A549 (cell line): ENCODE data around the gene TRIM9.

ENCODE experiments used
- CEBPB ChIP-seq, 2 experiments: fragments of >200 bp in 1 of 2; sonication (Bioruptor Twin) in 1 of 2; formaldehyde crosslinking in 1 of 2; IDR thresholded peaks; 2 replicates each; pipeline ENCODE4 v1.6.1; 2012 to 2016
- CTCF ChIP-seq: fragments of >200 bp; sonication (Bioruptor Twin); formaldehyde crosslinking; IDR thresholded peaks from 3 replicates; pipeline ENCODE4 v1.5.1; 2016
- EP300 ChIP-seq, 2 experiments: fragments of >200 bp; sonication (Bioruptor Twin); formaldehyde crosslinking; IDR thresholded peaks; 2 replicates in 1 of 2; 3 replicates in 1 of 2; pipeline ENCODE4 v1.6.1; 2016 to 2017
- MAZ ChIP-seq: fragments of 150-350 bp; IDR thresholded peaks from 2 replicates; pipeline ENCODE4 v1.6.1; 2014; ENCODE audit warnings: antibody characterized with exemption, low read depth, low read length, borderline replicate concordance
- POLR2A ChIP-seq: IDR thresholded peaks from 2 replicates; pipeline ENCODE4 v1.6.1; 2012; ENCODE audit warnings: mild to moderate bottlenecking, low read length
- RAD21 ChIP-seq, 2 experiments: fragments of >200 bp in 1 of 2; sonication (Bioruptor Twin) in 1 of 2; formaldehyde crosslinking in 1 of 2; IDR thresholded peaks in 1 of 2; conservative IDR thresholded peaks in 1 of 2; 2 replicates in 1 of 2; 3 replicates in 1 of 2; pipeline ENCODE4 v1.6.1; 2012 to 2018; ENCODE audit warnings: inconsistent platforms in 1 of 2
- RCOR1 ChIP-seq: fragments of 150-350 bp; IDR thresholded peaks from 2 replicates; pipeline ENCODE4 v1.6.1; 2014; ENCODE audit warnings: antibody characterized with exemption, low read length, low read depth
- RFX5 ChIP-seq: fragments of 450-650 bp; IDR thresholded peaks from 2 replicates; pipeline ENCODE4 v1.7.1; 2014; ENCODE audit warnings: antibody characterized with exemption, mild to moderate bottlenecking, moderate library complexity
- RNF2 ChIP-seq: fragments of 200-600 bp; sonication (generic); IDR thresholded peaks from 2 replicates; pipeline ENCODE4 v1.6.1; 2016; ENCODE audit warnings: low read depth, mild to moderate bottlenecking, antibody characterized with exemption, moderate library complexity, borderline replicate concordance
- SMC3 ChIP-seq: fragments of >200 bp; sonication (Bioruptor Twin); formaldehyde crosslinking; IDR thresholded peaks from 3 replicates; pipeline ENCODE4 v1.6.1; 2018; ENCODE audit warnings: inconsistent platforms
- TFCP2L1 ChIP-seq: fragments of 250-450 bp; sonication (Bioruptor Pico); IDR thresholded peaks from 2 replicates; pipeline ENCODE4 v1.5.0; 2021; ENCODE audit warnings: mild to moderate bottlenecking
- TF ChIP-seq, protein P1 (sequence below): IDR thresholded peaks from 2 replicates; pipeline ENCODE4 v1.6.1; 2012; ENCODE audit warnings: low read depth, borderline replicate concordance
- TF ChIP-seq, protein P2 (sequence below): fragments of 200-600 bp; sonication (generic); IDR thresholded peaks from 2 replicates; pipeline ENCODE4 v1.6.1; 2016; ENCODE audit warnings: antibody characterized with exemption, mild to moderate bottlenecking, moderate library complexity

DNA sequence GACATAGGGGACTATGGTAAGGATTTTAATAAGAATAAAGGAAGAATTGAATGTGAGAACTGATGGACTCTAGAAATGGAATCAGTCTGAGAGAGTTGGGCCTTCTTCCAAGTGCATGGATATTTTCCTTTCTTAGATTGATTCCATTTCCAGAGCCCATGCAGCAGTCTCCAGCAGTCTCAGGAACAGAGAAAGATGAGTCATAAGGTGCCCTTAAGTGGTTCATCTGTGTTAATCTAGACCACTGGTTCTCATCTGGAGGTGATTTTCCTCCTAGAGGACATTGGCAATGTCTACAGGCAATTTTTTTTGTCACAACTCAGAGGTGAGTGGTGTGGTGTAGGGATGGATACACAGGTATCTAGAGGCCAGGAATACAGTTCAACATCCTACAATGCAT, 25.9 kb downstream of the TRIM9 start:
- TF ChIP-seq CTCF (no peak), POLR2A (no peak), SMC3 (no peak), CEBPB (IDR thresholded peaks at IDR 0.05) (no peak), RFX5 (no peak), RCOR1 (no peak), EP300 (IDR thresholded peaks at IDR 0.05) (no peak), RNF2 (no peak), TFCP2L1 (no peak), RAD21 (conservative IDR thresholded peaks at IDR 0.05 in 1 of 2, IDR thresholded peaks at IDR 0.05 in 1 of 2) (no peak), MAZ (no peak)
- TF ChIP-seq, protein P1, sequence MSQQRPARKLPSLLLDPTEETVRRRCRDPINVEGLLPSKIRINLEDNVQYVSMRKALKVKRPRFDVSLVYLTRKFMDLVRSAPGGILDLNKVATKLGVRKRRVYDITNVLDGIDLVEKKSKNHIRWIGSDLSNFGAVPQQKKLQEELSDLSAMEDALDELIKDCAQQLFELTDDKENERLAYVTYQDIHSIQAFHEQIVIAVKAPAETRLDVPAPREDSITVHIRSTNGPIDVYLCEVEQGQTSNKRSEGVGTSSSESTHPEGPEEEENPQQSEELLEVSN, result no peak
- TF ChIP-seq, protein P2, sequence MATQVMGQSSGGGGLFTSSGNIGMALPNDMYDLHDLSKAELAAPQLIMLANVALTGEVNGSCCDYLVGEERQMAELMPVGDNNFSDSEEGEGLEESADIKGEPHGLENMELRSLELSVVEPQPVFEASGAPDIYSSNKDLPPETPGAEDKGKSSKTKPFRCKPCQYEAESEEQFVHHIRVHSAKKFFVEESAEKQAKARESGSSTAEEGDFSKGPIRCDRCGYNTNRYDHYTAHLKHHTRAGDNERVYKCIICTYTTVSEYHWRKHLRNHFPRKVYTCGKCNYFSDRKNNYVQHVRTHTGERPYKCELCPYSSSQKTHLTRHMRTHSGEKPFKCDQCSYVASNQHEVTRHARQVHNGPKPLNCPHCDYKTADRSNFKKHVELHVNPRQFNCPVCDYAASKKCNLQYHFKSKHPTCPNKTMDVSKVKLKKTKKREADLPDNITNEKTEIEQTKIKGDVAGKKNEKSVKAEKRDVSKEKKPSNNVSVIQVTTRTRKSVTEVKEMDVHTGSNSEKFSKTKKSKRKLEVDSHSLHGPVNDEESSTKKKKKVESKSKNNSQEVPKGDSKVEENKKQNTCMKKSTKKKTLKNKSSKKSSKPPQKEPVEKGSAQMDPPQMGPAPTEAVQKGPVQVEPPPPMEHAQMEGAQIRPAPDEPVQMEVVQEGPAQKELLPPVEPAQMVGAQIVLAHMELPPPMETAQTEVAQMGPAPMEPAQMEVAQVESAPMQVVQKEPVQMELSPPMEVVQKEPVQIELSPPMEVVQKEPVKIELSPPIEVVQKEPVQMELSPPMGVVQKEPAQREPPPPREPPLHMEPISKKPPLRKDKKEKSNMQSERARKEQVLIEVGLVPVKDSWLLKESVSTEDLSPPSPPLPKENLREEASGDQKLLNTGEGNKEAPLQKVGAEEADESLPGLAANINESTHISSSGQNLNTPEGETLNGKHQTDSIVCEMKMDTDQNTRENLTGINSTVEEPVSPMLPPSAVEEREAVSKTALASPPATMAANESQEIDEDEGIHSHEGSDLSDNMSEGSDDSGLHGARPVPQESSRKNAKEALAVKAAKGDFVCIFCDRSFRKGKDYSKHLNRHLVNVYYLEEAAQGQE, result no peak
